GM19351 (cell line): ENCODE results near the gene KIF5A.

Experiments
- ATAC-seq: cut with Tn5 transposase; IDR thresholded peaks from one replicate; pipeline ENCODE4 v1.9.1; 2021; ENCODE audit warnings: mild to moderate bottlenecking, moderate library complexity; ENCODE audit not compliant: unreplicated experiment

The KIF5A gene

DNA sequence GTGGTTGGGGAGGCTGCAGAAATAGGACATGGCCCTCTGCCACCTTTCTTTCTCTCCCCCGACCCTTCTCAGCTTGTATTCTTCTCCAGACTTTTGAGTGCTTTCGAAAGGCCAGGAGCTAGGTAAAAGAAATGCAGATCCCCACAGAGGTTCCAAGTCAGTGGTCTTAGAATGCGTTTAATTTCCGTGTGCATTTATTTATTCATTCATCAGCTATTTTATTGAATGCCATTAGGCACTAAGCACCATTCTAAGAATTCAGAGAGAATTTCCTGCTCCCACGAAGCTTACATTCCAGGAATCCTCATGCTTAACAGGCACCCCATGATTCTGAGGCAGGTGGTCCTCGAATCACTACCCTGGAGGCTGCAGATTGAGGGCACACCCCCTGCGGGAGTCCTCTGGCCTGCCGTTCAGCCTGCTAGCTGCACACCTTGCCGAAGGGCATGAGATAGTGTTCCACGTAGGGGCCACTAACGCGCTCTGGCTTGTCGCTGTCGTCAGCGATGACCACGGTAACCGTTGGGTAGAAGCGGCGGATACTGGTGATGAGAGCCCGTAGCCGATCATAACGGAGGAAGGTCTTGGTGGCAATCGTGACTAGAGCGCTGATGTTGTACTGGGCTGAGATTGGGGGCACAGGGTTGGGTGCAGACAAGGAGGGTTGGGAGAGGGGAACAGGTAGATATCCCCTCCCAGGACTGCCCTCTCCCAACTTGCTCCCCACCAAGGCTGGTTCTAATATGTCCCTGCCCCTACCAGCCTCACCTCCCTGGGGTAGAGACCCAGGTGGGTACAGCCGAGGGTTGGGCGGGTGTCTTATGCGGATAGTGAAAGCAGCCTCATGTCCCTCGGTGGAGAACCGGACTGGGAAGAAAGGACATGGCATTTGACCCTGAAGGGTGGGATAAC lies 78.7 kb downstream of the KIF5A start:
- ATAC-seq = no peak

- ATAC-seq = no peak
Measured at GRCh38 chr12:57629897-57630471, 80.1 kb downstream of the KIF5A start.

DNA sequence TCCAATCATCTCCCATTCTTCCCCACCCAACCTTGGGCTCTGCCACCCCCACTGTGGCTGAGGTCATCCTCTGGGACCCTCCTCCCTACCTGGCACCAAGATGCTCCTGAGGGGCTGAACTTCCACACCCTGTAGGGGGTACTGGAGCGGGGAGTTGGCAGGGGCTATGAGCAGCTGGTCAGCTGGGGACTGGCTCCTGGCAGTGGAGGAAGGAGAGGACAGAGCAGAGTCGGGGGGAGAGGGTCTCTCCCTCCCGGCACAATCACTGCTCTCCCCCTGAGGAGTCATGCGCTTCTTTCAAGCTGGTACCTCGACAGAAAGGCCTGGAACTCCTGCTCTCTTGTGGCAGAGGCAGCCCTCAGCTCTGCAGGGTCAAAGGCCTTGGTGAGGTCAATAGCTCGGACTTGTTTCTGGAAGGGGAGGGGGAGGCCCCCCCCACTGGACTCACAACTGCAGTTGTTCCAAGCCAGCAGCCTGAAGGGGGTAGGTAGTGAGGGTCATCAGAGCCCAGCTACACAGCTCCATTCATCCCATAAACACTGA lies 81.1 kb downstream of the KIF5A start:
- ATAC-seq = no peak

- no peak for ATAC-seq
Measured at GRCh38 chr12:57631566-57632072, 81.8 kb downstream of the KIF5A start.

GRCh38 chr12:57632073-57632957 lies 82.5 kb downstream of the KIF5A start:
- no peak for ATAC-seq

GRCh38 chr12:57632958-57633840 lies 83.4 kb downstream of the KIF5A start, which contains the start of gene B4GALNT1:
TSS of gene B4GALNT1 (minus strand) at chr12:57633201. CDS start at chr12:57632132, 1,069 bp downstream.
- peak; percentile 85 for ATAC-seq
